NCI-H82 treated with DMSO at 0.1 percent for 48 hours (cell line): ENCODE measurements around the gene VIT.
"Not testable (repeated sequence)": the region's sequence is repeated elsewhere in the genome, so short reads cannot be mapped to it uniquely, and the experiment has no call there.

Experiments
- DNase-seq: peaks from one replicate; lab custom pipeline; 2025; ENCODE audit not compliant: unreplicated experiment; lab: John Stamatoyannopoulos, UW

VIT gene

DNA sequence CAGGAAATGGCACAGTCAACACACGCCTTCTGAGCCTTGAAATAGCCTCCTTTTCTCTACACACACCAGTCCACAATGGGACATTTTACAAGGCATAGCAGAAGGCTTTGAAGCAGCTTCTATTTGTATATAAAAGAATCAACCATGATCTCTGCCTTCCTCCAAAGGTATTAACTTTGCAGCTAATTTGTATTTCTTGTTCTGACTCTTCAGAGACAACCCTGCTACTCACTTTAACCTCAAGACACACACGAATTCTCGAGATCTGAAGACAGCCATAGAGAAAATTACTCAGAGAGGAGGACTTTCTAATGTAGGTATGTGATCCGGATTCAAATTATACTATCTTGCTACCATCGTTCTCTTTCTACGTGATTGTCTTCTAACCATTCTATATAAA lies 104.6 kb downstream of the VIT start:
- DNase-seq: no peak

DNA sequence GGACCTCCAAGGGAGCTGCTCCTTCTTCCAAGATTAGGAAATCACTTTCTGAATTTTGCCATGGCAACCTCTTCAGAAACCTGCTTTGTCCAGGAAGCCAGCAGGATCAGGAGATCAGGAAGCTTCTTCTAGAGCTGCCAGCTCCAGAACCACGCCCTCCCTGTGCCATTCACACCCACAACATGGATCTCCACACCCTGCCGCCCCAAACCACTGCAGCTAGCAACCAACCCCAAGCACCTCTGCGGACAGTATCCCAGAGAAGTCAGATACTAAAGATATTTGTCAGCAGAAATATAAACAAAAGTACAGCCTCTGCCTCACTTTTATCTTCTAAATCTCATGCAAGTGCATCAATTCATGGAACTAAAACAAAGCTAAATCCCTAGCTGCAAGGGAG lies 106.4 kb downstream of the VIT start:
- DNase-seq: no peak

DNA sequence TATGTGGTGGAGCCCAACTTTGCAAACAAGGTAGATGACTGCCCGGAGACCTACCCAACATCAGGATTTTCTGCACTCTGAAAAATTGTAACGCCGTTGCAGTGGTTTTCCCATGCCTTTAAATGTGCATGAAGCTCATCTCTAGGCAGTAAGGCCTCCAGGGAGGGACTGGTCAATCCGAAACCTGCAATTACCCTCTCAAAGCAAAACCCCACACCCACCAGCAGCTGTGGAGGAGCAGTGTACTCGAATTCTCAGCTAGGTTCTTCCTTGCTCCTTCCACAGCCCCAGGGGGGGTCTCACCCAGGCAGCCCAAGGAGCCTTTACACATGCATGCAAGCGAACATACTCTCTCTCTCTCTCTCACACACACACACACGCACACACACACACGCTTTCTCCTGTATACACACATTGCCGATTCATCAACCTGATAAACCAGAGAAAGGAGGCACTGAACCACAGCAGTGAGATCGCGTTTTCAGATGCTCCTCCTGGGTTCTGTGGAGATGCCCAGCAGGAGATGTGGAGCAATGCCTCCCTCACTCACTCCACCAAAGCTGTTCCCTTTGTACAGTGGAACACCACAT lies 109.2 kb downstream of the VIT start:
- no peak for DNase-seq

DNA sequence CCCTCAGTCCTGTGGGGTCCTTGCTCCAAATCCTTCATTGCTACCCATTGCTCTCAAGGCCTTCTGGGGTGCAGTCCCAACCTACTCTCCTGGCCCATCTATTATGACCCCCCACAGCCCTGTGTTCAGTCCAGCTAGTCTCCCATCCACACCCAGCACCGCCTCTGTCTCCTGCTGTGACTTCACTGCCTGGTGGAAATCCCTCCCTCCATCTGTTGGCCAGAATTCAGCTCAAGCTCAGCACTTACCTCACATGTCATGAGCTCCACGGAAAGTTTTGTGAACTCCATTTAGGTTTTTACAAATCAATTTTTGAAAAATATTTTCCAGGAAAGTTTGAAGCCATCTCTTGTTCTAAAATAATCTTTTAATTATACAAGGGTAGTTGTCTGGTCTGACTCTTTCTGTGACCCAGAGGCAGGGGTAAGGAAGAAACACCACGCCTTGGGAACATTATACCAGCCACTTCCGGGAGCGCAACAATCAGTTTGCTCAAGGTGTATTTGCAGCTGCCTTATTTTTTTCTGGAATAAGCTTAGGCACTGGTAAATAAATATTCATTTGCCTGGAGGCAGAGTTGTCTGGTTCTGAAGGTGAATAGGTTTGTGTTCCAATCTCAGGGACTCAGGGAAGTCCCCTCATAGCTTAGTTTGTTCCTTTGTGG lies 110.8 kb downstream of the VIT start:
- no peak for DNase-seq

DNA sequence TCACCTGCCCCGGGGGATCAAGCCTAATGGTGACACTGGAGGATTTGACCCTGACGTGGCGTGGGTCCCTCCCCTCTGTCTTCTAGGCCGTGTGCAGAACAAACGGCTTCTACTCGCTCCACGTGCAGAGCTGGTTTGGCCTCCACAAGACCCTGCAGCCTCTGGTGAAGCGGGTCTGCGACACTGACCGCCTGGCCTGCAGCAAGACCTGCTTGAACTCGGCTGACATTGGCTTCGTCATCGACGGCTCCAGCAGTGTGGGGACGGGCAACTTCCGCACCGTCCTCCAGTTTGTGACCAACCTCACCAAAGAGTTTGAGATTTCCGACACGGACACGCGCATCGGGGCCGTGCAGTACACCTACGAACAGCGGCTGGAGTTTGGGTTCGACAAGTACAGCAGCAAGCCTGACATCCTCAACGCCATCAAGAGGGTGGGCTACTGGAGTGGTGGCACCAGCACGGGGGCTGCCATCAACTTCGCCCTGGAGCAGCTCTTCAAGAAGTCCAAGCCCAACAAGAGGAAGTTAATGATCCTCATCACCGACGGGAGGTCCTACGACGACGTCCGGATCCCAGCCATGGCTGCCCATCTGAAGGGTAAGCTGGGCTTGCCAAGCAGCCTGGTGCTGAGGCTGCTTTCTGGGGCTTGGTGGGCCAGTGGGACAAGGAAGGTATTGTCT lies 112.0 kb downstream of the VIT start:
- DNase-seq: no peak

DNA sequence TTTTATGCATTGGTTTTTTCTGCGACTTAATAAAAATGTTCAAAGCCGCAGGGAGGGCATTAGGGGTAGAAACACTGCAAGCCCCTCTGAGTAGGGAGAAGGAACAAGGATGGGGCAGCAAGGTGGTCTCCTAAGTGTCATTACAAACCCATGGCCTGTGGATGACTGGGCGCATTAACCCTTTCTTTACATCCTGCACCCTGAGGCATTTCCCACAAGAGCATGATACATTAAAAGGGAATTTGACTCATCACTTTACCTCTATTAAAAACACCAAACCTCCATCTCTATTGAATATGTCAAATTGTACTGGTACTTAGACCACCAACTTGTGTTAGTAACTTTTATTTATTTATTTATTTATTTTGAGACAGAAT lies 112.5 kb downstream of the VIT start:
- DNase-seq: no peak

DNA sequence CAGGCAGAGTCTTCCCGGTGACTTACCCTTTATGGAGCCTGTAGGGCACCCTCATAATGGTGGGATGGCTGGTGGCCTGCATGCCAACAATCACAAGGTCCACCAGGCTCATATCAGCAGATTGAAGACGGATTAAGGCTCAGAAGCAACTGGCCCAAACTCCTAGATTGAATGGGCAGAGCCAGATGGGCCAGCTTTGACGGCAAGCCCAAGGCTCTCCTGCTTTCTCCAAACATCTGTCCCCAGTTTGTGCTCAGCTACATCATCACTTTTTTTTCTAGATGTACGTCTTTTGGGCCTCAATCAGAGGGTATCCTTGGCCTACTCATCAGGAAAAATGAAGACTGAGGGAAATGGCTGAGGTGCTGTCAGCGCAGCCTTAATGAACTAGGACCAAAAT lies 114.6 kb downstream of the VIT start:
- peak; percentile 57 for DNase-seq

DNA sequence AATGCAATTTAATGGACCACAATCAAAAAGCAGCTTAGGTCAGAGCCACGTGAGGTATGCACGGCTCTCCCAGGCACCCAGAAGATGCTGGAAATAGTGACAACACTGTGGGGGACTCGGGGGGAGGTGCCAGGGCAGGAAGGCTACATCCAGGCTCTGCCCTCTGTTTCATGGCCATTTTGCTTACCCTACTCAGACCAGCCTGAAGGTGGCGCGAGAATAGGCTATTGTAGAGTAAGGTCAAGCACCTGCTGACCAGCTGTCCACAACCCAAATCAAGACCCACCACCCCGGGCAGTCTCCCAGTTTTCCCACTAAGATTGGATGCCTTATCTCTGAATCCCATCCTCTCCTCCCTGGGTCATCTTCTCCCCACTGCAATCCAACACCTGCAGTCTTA lies 115.7 kb downstream of the VIT start:
- peak; percentile 12 for DNase-seq

DNA sequence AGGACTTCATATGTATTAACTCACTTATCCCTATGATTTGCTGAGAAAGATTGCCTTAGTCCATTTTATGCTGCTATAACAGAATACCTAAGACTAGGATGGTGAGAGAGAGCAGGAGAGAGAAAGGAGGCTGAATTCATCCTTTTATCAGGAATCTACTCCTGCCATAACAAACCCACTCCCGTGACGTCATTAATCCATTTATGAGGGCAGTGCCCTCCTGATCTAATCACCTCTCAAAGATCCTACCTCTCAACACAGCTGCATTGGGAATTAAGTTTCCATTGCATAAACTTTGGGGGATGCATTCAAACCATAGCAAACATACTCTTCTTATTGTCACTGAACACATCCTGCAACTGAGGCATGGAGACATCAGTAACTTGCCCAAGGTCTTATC lies 122.0 kb downstream of the VIT start:
- peak; percentile 56 for DNase-seq

DNA sequence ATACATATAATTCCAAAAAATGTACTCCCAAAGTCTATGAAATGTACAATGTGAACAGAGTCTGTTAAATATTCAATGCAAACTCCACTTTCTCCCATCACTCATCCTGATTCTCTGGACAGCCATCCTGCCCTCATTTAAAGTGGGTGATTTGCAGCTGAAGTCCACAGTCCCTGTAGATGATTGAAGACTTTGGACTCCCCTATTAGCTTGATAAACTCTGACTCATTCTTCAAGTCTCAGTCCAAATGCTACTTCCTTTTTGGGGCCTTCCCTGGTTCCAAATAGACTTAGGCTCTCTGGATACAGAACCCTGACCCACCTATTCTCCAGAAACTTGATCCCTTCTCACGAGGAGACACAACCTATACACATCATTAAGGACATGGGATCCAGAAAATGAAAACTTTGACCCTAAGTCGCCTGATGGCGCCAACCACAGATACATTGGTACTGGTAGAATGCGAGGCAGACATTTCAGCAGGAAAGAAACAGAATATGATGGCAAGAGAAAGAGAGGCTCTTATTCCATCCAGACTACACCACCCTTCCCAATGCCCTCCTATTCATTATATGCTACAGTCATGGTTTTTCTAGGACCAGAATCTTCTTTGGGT lies 122.7 kb downstream of the VIT start:
- DNase-seq: no peak

DNA sequence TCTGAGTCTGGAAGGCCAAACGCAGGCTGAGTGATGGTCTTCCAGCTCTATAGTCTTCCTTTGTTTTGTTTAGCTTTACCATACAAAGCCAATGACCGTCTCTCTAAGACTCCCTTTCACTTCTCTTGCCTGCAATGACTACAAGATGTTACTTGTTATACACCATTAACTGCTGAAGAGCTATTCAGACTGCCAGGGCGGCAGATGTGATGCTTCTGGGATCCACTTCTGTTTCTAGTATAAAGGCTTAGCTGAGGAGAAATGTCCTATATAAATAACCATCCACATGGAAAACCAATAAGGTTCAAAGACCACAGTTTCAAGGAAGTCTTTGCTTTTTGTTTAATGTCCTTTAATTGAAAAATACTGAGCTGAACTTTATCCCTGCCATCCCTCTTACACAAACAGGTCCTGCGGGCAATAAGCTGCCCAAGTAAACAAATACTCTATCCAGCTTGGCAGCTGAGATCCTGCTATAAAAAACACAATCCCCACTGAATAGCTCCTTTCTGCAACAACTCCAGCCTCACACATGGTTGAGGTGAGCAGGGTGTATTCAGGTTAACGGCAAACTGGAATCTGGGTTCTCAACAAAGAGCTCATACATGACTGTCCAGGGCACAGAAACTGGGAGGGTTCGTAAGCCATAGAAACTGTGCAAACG lies 124.6 kb downstream of the VIT start:
- no peak for DNase-seq

DNA sequence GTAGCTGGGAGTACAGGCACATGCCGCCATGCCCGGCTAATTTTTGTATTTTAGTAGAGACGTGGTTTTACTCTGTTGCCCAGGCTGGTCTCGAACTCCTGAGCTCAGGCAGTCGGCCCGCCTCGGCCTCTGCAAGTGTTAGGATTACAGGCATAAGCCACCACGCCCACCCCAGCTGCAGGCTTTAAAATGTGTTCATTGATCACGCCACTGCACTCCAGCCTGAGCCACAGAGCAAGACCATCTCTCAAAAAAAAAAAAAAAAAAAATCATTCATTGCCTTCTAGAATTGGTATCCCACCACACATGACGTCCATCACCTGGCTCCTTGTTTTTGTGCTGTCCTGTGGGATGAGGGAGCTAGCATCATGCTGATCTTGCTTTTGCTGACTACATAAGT lies 127.4 kb downstream of the VIT start:
- DNase-seq: no peak

DNA sequence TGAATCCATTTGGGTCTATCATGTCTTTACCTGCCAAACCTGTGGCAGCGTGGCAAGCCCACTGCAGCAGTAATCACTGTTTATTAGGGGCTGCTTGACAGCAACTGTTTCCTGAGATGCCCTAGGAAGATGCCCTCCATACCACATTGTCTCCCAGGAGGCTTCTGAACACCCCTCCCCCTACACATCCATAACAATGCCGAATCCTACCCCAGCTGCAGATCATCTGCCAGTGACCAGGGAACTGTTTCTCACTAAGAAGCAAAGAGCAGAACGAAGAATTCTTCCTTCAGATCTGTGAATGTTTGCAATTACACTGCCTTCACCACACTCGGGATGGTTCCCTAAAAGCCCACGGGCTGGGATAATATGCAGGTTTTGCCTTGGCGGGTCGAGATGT lies 127.8 kb downstream of the VIT start:
- no peak for DNase-seq

DNA sequence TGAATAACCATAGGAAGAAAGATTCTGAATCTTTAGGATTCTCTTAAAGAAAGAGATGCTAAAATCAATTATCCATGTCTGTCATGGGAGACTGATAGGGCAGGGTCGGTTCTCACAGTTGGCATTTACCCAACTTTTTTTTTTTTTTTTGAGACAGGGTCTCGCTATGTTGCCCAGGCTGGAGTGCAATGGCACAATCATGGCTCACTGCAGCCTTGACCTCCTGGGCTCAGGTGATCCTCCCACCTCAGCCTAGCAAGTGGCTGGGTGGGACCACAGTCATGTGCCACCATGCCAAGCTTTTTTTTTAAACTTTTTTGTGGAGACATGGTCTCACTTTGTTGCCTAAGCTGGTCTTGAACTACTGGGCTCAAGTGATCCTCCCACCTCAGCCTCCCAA lies 128.2 kb downstream of the VIT start:
- DNase-seq: not testable (repeated sequence)

DNA sequence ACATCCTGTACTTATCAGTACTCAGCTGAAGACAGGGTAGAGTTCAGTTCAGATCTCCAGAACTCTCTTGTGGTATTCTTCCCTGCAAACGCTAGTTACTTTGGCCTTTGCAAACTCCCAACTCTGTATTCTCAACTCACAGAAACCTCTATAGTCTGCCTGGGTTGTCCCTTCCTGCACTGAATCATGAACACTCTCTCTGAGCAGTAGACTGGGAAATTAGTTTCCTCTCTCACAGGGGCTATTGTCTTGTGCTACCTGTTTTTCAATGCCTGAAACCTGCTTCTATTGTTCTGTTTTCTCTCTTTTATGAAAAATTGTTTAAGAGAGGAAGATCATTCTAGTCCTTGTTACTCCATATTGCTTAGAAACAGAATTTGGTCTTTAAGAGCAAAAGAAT lies 134.7 kb downstream of the VIT start:
- DNase-seq: no peak

DNA sequence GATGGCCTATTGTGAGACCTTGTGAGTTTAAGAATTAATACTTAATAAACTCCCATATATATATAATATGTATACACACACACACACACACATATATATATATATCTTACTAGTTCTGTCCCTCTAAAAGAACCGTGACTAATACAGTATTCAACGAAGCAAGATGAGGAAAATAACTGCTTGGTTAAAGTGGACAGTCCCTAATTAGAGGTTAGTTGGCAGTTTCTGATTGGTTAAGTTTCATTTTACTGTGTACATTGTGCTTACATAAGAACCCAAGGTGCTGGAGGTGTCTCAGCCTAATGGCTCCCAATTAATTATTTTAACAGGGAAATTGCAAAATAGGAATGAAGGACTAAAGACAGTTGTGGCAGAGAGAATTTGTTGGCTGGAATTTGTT lies 137.7 kb downstream of the VIT start:
- no peak for DNase-seq

DNA sequence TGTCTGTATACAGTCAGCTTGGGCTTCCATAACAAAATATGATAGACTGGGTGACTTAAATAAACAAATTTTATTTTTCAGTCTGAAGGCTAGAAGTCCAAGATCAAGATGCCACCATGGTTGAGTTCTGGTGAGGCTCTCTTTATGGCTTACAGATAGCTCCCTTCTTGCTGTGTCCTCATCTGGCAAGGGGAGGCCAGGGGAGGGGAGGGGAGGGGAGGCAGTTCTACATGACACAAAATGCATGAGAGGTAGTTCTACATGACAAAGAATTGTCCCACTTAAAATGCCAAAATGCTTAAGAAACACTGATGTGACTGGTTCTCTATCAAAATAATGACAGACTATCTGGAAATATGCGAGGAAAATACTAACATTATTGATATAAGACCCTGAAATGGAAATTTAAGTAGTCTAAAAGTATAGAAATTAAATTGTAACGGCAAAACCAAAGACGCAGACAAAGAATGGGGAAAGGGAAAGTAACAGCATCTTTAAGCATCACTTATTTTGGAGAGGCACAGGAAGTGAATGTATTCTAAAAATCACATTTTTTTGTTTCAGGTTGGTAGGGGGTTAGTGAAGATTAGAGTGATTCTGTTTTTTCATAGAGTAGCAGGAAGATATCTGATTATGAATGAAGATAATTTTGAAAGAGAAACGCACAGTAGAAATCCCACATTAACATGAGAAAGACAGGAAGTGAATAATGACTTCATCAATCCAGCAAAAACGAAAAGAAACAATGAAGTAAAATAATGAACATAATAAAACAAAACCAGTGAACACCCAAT lies 138.4 kb downstream of the VIT start:
- DNase-seq: no peak

DNA sequence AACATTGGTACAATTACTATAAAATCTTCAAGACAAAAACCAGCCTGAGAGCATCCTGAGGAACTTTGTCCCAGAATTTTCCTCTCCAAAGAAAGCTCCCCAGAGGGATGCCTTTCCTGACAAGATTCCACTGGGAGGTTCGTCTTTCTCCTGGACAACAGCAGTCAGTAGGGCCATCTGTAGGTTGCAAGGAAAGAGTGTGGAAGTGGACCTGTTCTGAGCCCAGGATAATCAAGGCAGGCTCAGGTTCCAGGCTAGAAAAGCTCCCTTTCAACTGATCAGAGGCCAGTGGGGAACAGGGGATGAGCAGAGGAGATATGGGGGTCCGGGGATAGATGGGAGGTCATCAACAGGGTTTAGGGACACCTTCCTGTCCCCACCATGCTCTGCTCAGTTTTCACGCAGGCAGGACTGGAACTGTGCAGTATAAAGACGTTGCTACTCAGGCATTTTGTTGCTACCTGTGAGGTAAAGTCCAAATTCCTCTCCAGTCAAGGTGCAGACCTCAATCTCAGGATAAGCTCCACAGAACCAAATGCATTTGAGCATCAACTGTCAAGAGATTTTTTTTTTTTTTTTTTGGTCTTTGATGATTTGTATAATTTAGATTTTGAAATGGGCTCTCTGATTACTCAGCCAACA lies 143.6 kb downstream of the VIT start:
- DNase-seq: no peak

DNA sequence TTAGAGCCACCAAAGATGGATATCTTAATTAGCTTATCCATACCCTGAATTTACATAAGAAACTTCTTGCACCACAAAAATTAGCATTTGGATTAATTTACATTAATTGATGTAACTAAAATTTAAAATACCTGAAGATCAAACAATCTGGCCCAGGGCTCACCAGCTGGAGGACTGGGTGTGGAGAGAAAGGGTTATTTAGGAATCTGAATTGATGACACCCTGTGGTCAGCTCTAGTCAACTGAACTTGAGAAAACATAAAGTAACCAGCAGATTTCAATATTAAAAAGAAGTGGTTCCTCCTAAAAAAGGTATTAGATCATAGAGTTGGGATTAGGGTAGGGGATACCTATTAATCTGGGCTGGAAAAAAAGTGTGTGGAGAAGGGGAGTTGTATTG lies 147.3 kb downstream of the VIT start:
- no peak for DNase-seq

DNA sequence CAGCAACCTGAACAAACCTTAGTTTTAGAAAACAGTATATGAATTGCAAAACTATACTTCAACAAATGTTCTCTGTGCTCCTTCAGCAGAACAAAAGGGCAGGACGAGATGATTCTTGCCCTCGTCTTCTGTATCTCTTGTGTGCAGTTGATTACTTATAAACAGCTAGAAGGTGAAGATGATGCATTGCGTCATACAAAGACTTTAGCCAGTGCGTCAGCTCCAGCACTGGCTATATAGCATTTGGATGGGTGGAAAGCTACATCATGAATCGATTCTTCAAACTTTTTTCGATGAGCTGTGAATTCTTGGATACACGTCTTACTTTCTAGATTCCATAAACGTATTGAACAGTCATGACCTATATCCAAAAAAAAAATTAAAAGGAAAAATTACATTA lies 152.8 kb downstream of the VIT start:
- no peak for DNase-seq

DNA sequence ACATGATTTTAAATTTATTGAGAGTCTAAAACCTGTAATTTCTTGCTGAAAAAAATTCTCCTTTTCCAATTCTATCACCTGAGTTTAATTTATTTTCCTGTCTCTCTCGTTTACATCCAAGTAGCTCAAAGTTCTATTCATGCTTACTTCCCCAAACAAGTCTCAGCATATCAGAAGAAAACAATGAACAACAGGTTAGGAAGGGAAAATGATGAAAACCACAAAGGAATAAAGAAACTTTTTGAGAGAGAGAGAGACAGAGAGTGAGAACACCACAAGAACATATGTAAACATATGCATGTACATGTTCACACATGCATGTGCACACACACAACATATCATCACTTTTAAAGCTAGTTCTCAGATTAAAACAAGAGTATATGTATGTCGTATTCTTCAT lies 157.7 kb downstream of the VIT start:
- DNase-seq: no peak
